Neuronal stem cell (in vitro differentiated cells): ENCODE data around the gene XPNPEP2.

ENCODE experiments used
- DNase-seq: peaks from one replicate; pipeline ENCODE4 v3.0.0-alpha.2; 2013; ENCODE audit warnings: low spot score
- H2AFZ ChIP-seq: one replicate; pipeline ENCODE4 v1.6.1; 2013; ENCODE audit warnings: mild to moderate bottlenecking, low read length, inconsistent platforms
- H2AK5ac ChIP-seq: 2 replicates; pipeline ENCODE4 v1.6.1; 2013; ENCODE audit warnings: low read depth, mild to moderate bottlenecking, inconsistent platforms, low read length, moderate library complexity, mixed read lengths
- H2BK120ac ChIP-seq: 2 replicates; pipeline ENCODE4 v1.6.1; 2013; ENCODE audit warnings: low read depth, mild to moderate bottlenecking, inconsistent platforms, low read length, moderate library complexity, mixed read lengths
- H2BK12ac ChIP-seq: one replicate; pipeline ENCODE4 v1.6.1; 2013; ENCODE audit warnings: low read length, inconsistent platforms
- H2BK15ac ChIP-seq: 2 replicates; pipeline ENCODE4 v1.6.1; 2013; ENCODE audit warnings: mild to moderate bottlenecking, low read length, inconsistent platforms, mixed read lengths
- H2BK5ac ChIP-seq: one replicate; pipeline ENCODE4 v1.6.1; 2013; ENCODE audit warnings: inconsistent platforms, mild to moderate bottlenecking, low read length, moderate library complexity
- H3K14ac ChIP-seq: one replicate; pipeline ENCODE4 v1.6.1; 2013; ENCODE audit warnings: low read length, inconsistent platforms
- H3K18ac ChIP-seq: 2 replicates; pipeline ENCODE4 v1.6.1; 2013; ENCODE audit warnings: low read length, inconsistent platforms
- H3K23ac ChIP-seq: 2 replicates; pipeline ENCODE4 v1.6.1; 2013; ENCODE audit warnings: low read depth, mild to moderate bottlenecking, mixed read lengths, low read length, inconsistent platforms; ENCODE audit not compliant: poor library complexity
- H3K27ac ChIP-seq: replicated peaks from 3 replicates; pipeline ENCODE4 v1.5.1; 2013; ENCODE audit warnings: low read length, inconsistent platforms
- H3K27me3 ChIP-seq, 3 experiments: 2 replicates each; pipeline ENCODE4 v1.6.1; 2013; ENCODE audit warnings: low read length in 3 of 3, mild to moderate bottlenecking in 2 of 3, inconsistent platforms in 1 of 3, low read depth in 1 of 3, mixed read lengths in 1 of 3, moderate library complexity in 1 of 3; ENCODE audit not compliant: control insufficient read depth in 3 of 3, insufficient read depth in 3 of 3
- H3K36me3 ChIP-seq, 2 donors: replicated peaks in 1 of 2; 2 replicates each; pipeline ENCODE4 v1.6.1; 2013; ENCODE audit warnings: low read length in 2 of 2; ENCODE audit not compliant: control insufficient read depth in 2 of 2, insufficient read depth in 2 of 2
- H3K4ac ChIP-seq: 2 replicates; pipeline ENCODE4 v1.6.1; 2013; ENCODE audit warnings: inconsistent platforms, mild to moderate bottlenecking, low read length, moderate library complexity
- H3K4me1 ChIP-seq, 2 donors: 1 replicate in 1 of 2; 2 replicates in 1 of 2; pipeline ENCODE4 v1.6.1; 2013; ENCODE audit warnings: low read length in 2 of 2, low read depth in 1 of 2; ENCODE audit not compliant: control insufficient read depth in 2 of 2, insufficient read depth in 1 of 2
- H3K4me2 ChIP-seq: one replicate; pipeline ENCODE4 v1.6.1; 2013; ENCODE audit warnings: mild to moderate bottlenecking, low read length, inconsistent platforms; ENCODE audit not compliant: insufficient read depth, poor library complexity, severe bottlenecking
- H3K4me3 ChIP-seq, 2 donors: 2 replicates each; pipeline ENCODE4 v1.5.1; 2013; ENCODE audit warnings: low read length in 2 of 2, mild to moderate bottlenecking in 2 of 2, inconsistent platforms in 1 of 2, moderate library complexity in 1 of 2
- H3K79me1 ChIP-seq: one replicate; pipeline ENCODE4 v1.6.1; 2013; ENCODE audit warnings: low read depth, mild to moderate bottlenecking, inconsistent platforms, low read length, moderate library complexity
- H3K9ac ChIP-seq: one replicate; pipeline ENCODE4 v1.6.1; 2013; ENCODE audit warnings: mild to moderate bottlenecking, low read depth, low read length, inconsistent platforms; ENCODE audit not compliant: poor library complexity
- H3K9me3 ChIP-seq, 2 donors: replicated peaks in 1 of 2; 2 replicates each; pipeline versions ENCODE3 to v1.6.1; 2013; ENCODE audit warnings: low read length in 2 of 2, mild to moderate bottlenecking in 2 of 2, inconsistent platforms in 1 of 2, low read depth in 1 of 2, mixed read lengths in 1 of 2, moderate library complexity in 1 of 2; ENCODE audit not compliant: control insufficient read depth in 2 of 2, insufficient read depth in 1 of 2
- H4K8ac ChIP-seq: one replicate; pipeline ENCODE4 v1.6.1; 2013; ENCODE audit warnings: low read depth, mild to moderate bottlenecking, inconsistent platforms, low read length, moderate library complexity
- H4K91ac ChIP-seq: one replicate; pipeline ENCODE4 v1.6.1; 2013; ENCODE audit warnings: low read length, low read depth, mild to moderate bottlenecking, inconsistent platforms; ENCODE audit not compliant: poor library complexity
- WGBS, 2 donors: extraction: QIAGEN DNeasy Blood & Tissue Kit; methylation state at CpG; one replicate each; pipeline ENCODE4 v1.1.7; 2013; ENCODE audit warnings: missing lambda C conversion rate in 2 of 2, mixed read lengths in 1 of 2; ENCODE audit not compliant: insufficient read length in 2 of 2, insufficient replicate concordance in 1 of 2; ENCODE audit errors: extremely low coverage in 2 of 2; 5-methylcytosine and 5-hydroxymethylcytosine counted together

Gene XPNPEP2

DNA sequence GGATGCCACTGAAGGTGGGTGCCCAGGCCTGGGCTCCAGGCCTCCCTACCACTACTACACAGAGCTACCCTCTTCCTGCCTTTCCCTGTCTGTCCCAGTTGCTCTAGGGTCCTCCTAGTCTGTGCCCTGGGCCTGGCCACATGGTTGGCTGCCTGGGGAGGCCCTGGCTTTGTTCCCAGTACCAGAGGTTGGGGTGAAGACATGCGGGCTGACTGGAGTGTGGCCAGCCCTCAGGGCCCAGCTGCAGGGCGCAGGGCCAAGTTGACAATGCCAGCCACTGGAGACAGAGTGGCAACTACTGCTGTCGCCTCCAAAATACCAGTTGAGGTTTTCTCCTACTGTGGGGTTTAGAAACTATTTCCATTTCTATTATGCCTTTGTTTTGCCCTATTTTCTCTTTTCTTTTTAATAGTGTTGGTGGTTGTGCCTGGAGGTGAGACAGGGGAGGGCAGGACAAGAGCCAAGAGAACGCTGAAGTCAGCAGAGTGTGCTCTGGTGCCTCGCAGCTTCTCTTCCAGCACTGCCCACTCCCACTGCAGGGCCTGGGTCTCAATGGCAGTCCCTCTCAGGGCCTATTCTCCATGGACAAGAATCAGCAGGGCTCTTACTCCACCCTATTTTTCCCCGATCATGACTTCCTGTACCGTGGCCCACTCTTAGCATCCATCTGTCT is 32.2 kb upstream of the XPNPEP2 start:
- Histone ChIP-seq H3K4me1 (no peaks in the 10 kb centered on the region), H4K91ac (no peak overlapping the region), H3K9ac (no peak overlapping the region), H2BK12ac (no peak overlapping the region), H3K79me1 (no peaks in the 10 kb centered on the region), H3K9me3 (peaks cover 0 to 7% of the 10 kb centered on the region in 2 donors), H4K8ac (no peak overlapping the region), H3K4me2 (no peak overlapping the region), H2BK15ac (no peak overlapping the region), H3K27ac (no peak overlapping the region), H3K18ac (no peak overlapping the region), H3K23ac (no peak overlapping the region), H3K4me3 (no peak overlapping the region), H3K4ac (no peak overlapping the region), H2BK5ac (no peak overlapping the region), H2AFZ (no peak overlapping the region), H2AK5ac (no peak overlapping the region), H3K14ac (no peak overlapping the region), H2BK120ac (no peak overlapping the region), H3K36me3 (no peaks in the 10 kb centered on the region), H3K27me3 (peaks cover 0 to 7% (median 0%) of the 10 kb centered on the region in 3 experiments)
- WGBS, 2 donors: no CpG with 5 or more reads among the region's 7 CpGs
- no peak for DNase-seq

DNA sequence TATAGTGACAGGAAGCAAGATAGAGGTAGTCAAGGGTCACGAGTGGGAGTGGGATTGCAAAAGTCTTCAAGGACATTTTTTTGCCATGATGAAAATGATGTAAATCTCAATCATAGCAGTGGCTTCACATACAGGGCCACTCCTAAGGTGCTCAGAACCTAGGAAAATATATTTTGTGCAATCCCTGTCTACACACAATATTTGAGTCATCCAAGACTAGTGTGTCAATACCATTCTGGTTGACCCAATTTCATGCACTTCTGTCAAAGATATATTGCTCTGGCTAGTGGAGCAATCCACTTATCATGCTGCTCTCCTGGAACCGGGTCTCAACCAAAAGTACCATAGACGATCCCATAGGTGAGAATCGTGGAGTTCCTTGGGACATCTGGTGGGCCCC is 24.2 kb upstream of the XPNPEP2 start:
- H3K36me3 ChIP-seq: no peaks in the 10 kb centered on the region
- H3K4me2 ChIP-seq: no peak overlapping the region
- H3K4me1 ChIP-seq: no peaks in the 10 kb centered on the region
- WGBS, 2 donors: no CpG with 5 or more reads among the region's 4 CpGs
- H3K9me3 ChIP-seq: no peaks in the 10 kb centered on the region
- H3K23ac ChIP-seq: no peak overlapping the region
- H2AFZ ChIP-seq: no peak overlapping the region
- H4K8ac ChIP-seq: no peak overlapping the region
- no peak overlapping the region for H3K4ac ChIP-seq
- no peak overlapping the region for H3K27ac ChIP-seq
- no peak overlapping the region for H3K9ac ChIP-seq
- no peak overlapping the region for H2BK5ac ChIP-seq
- peaks cover 0 to 7% (median 0%) of the 10 kb centered on the region in 3 experiments for H3K27me3 ChIP-seq
- H2AK5ac ChIP-seq: no peak overlapping the region
- H2BK120ac ChIP-seq: no peak overlapping the region
- H3K14ac ChIP-seq: no peak overlapping the region
- no peak overlapping the region for H4K91ac ChIP-seq
- no peak for DNase-seq
- no peak overlapping the region for H2BK15ac ChIP-seq
- no peak overlapping the region for H3K18ac ChIP-seq
- H3K79me1 ChIP-seq: no peaks in the 10 kb centered on the region
- no peak overlapping the region for H3K4me3 ChIP-seq
- no peak overlapping the region for H2BK12ac ChIP-seq

GRCh38 chrX:129716507-129716906 is 22.3 kb upstream of the XPNPEP2 start:
- H2AK5ac ChIP-seq: no peak overlapping the region
- DNase-seq: no peak
- no peak overlapping the region for H2BK120ac ChIP-seq
- H2BK15ac ChIP-seq: no peak overlapping the region
- no peak overlapping the region for H3K27ac ChIP-seq
- H3K9me3 ChIP-seq: no peaks in the 10 kb centered on the region
- no peak overlapping the region for H2BK5ac ChIP-seq
- no peak overlapping the region for H3K18ac ChIP-seq
- no peaks in the 10 kb centered on the region for H3K36me3 ChIP-seq
- H3K4me1 ChIP-seq: peaks cover 0 to 3% of the 10 kb centered on the region in 2 donors
- no peak overlapping the region for H2AFZ ChIP-seq
- no peak overlapping the region for H4K8ac ChIP-seq
- H3K14ac ChIP-seq: no peak overlapping the region
- no peak overlapping the region for H4K91ac ChIP-seq
- H3K4ac ChIP-seq: no peak overlapping the region
- no peak overlapping the region for H2BK12ac ChIP-seq
- peaks cover 0 to 7% (median 0%) of the 10 kb centered on the region in 3 experiments for H3K27me3 ChIP-seq
- H3K9ac ChIP-seq: no peak overlapping the region
- H3K23ac ChIP-seq: no peak overlapping the region
- no peak overlapping the region for H3K4me2 ChIP-seq
- no peaks in the 10 kb centered on the region for H3K79me1 ChIP-seq
- WGBS, 2 donors: no CpG with 5 or more reads among the region's 4 CpGs
- H3K4me3 ChIP-seq: no peak overlapping the region

- no peak overlapping the region for H3K18ac ChIP-seq
- no peak overlapping the region for H4K91ac ChIP-seq
- no peak overlapping the region for H3K23ac ChIP-seq
- peaks cover 0 to 6% (median 0%) of the 10 kb centered on the region in 3 experiments for H3K27me3 ChIP-seq
- no peak for DNase-seq
- H3K9me3 ChIP-seq: no peaks in the 10 kb centered on the region
- no peak overlapping the region for H3K4ac ChIP-seq
- no peak overlapping the region for H3K27ac ChIP-seq
- no peak overlapping the region for H3K4me3 ChIP-seq
- H2BK120ac ChIP-seq: no peak overlapping the region
- no peak overlapping the region for H2BK12ac ChIP-seq
- no peak overlapping the region for H3K4me2 ChIP-seq
- WGBS, 2 donors: no CpG with 5 or more reads among the region's 5 CpGs
- H3K14ac ChIP-seq: no peak overlapping the region
- no peak overlapping the region for H2BK15ac ChIP-seq
- no peaks in the 10 kb centered on the region for H3K36me3 ChIP-seq
- H2AFZ ChIP-seq: peak overlapping the region; percentile 53
- no peak overlapping the region for H4K8ac ChIP-seq
- no peak overlapping the region for H3K9ac ChIP-seq
- no peak overlapping the region for H2BK5ac ChIP-seq
- no peaks in the 10 kb centered on the region for H3K79me1 ChIP-seq
- peaks cover 0 to 3% of the 10 kb centered on the region in 2 donors for H3K4me1 ChIP-seq
- no peak overlapping the region for H2AK5ac ChIP-seq
These were observed 20.9 kb upstream of the XPNPEP2 start for GRCh38 chrX:129717892-129718291.
